Stimulated activated CD4-positive, alpha-beta T cell treated with anti-CD3 and anti-CD28 coated beads, TNF-alpha, amount 100 ng/mL, for 1 hour (primary cell): Measurements from ENCODE around the gene TSKU.

Experiments
- DNase-seq, 3 donors: peaks; one replicate each; pipeline ENCODE4 v3.0.0-alpha.2; 2020; ENCODE audit warnings: low read depth in 3 of 3, low spot score in 1 of 3

TSKU gene

GRCh38 chr11:76752321-76753143 lies 30.6 kb upstream of the TSKU start:
- no peak for DNase-seq

- no peak for DNase-seq
Observed at GRCh38 chr11:76753449-76753848, 29.7 kb upstream of the TSKU start.

GRCh38 chr11:76753950-76754349 lies 29.2 kb upstream of the TSKU start:
- DNase-seq = no peak

GRCh38 chr11:76756341-76756741 lies 26.8 kb upstream of the TSKU start:
- DNase-seq = no peak

GRCh38 chr11:76758311-76758710 lies 24.8 kb upstream of the TSKU start:
- DNase-seq = no peak

GRCh38 chr11:76759092-76759491 lies 24.1 kb upstream of the TSKU start:
- DNase-seq = no peak

GRCh38 chr11:76759517-76759916 lies 23.6 kb upstream of the TSKU start:
- no peak for DNase-seq

GRCh38 chr11:76760236-76760635 lies 22.9 kb upstream of the TSKU start:
- no peak for DNase-seq

- DNase-seq = no peak
Observed at GRCh38 chr11:76761718-76762355, 21.3 kb upstream of the TSKU start.

GRCh38 chr11:76762356-76762752 lies 20.8 kb upstream of the TSKU start:
- DNase-seq = no peak

GRCh38 chr11:76762867-76763572 lies 20.1 kb upstream of the TSKU start:
- DNase-seq = no peak

GRCh38 chr11:76763573-76764346 lies 19.4 kb upstream of the TSKU start:
- DNase-seq = no peak

- no peak for DNase-seq
Observed at GRCh38 chr11:76764941-76765665, 18.1 kb upstream of the TSKU start.

- DNase-seq = no peak
Observed at GRCh38 chr11:76765863-76766350, 17.2 kb upstream of the TSKU start.

- no peak for DNase-seq
Observed at GRCh38 chr11:76766521-76766920, 16.6 kb upstream of the TSKU start.

- DNase-seq = no peak
Observed at GRCh38 chr11:76767659-76768058, 15.5 kb upstream of the TSKU start.

GRCh38 chr11:76768088-76768908 lies 14.9 kb upstream of the TSKU start:
- no peak for DNase-seq

- DNase-seq = no peak
Observed at GRCh38 chr11:76768909-76769560, 14.1 kb upstream of the TSKU start.
